SK-N-SH treated with all-trans-retinoic acid at 6 μM for 48 hours (cell line): Measurements from ENCODE around the gene VAV3.

Source experiments
- ARNTL ChIP-seq: fragments of 450-650 bp; formaldehyde crosslinking; IDR thresholded peaks from 2 replicates; pipeline ENCODE4 v1.5.0; 2020; ENCODE audit warnings: low read depth, mild to moderate bottlenecking, moderate library complexity, borderline replicate concordance
- CSDC2 ChIP-seq: fragments of 250-450 bp; sonication (Bioruptor Pico); IDR thresholded peaks from 2 replicates; pipeline ENCODE4 v1.5.0; 2020; ENCODE audit warnings: mild to moderate bottlenecking, moderate library complexity
- CSRNP3 ChIP-seq: fragments of 250-450 bp; sonication (Bioruptor Pico); IDR thresholded peaks from 2 replicates; pipeline ENCODE4 v1.5.1; 2021; ENCODE audit warnings: mild to moderate bottlenecking, moderate library complexity
- RARB ChIP-seq: fragments of 250-450 bp; sonication (Bioruptor Pico); IDR thresholded peaks from 2 replicates; pipeline ENCODE4 v1.8.0; 2021; ENCODE audit warnings: mild to moderate bottlenecking, moderate library complexity
- TOX ChIP-seq: fragments of 250-450 bp; sonication (Bioruptor Pico); IDR thresholded peaks from 2 replicates; pipeline ENCODE4 v1.8.0; 2021; ENCODE audit warnings: mild to moderate bottlenecking, moderate library complexity, borderline replicate concordance
- ZC3H10 ChIP-seq: fragments of 250-450 bp; sonication (Bioruptor Pico); IDR thresholded peaks from 2 replicates; pipeline ENCODE4 v1.5.1; 2021; ENCODE audit warnings: mild to moderate bottlenecking, moderate library complexity
- ZFP3 ChIP-seq: fragments of 250-450 bp; sonication (Bioruptor Pico); IDR thresholded peaks from 2 replicates; pipeline ENCODE4 v1.5.0; 2020; ENCODE audit warnings: mild to moderate bottlenecking, moderate library complexity
- ZFP30 ChIP-seq: fragments of 450-650 bp; formaldehyde crosslinking; IDR thresholded peaks from 2 replicates; pipeline ENCODE4 v1.5.0; 2022; ENCODE audit warnings: mild to moderate bottlenecking, moderate library complexity
- ZNF565 ChIP-seq: fragments of 450-650 bp; formaldehyde crosslinking; conservative IDR thresholded peaks from 2 replicates; pipeline ENCODE4 v1.5.0; 2020; ENCODE audit warnings: low read depth, mild to moderate bottlenecking, moderate library complexity

- TF ChIP-seq ARNTL (CRISPR knock-in tag) (no peak), CSRNP3 (no peak), TOX (CRISPR knock-in tag) (no peak), ZFP3 (CRISPR knock-in tag) (no peak), ZC3H10 (CRISPR knock-in tag) (no peak), ZFP30 (CRISPR knock-in tag) (no peak), ZNF565 (CRISPR knock-in tag) (no peak), RARB (CRISPR knock-in tag) (no peak), CSDC2 (no peak)
Measured at GRCh38 chr1:107804134-107804533, 160.8 kb downstream of the VAV3 start.
